Spleen (tissue), 11 donors: ENCODE data around the gene COBL. TPM values are rescaled to one million over a fixed set of nuclear protein-coding genes. Genes with fewer than 3 reads are reported as not detected.

ENCODE experiments used
- DNase-seq: peaks from one replicate; pipeline ENCODE4 v3.0.0-alpha.2; 2020
- H3K27ac ChIP-seq, 8 donors: fragments of 200-600 bp; sonication (generic) in 7 of 8; 1 replicate in 4 of 8; 2 replicates in 4 of 8; pipeline versions ENCODE4 v1.5.0 to v1.8.0; 2016 to 2021; ENCODE audit warnings: inconsistent platforms in 4 of 8, mild to moderate bottlenecking in 4 of 8, moderate library complexity in 1 of 8
- H3K27me3 ChIP-seq, 7 donors: fragments of 200-600 bp; sonication (generic) in 6 of 7; replicated peaks in 1 of 7; 1 replicate in 4 of 7; 2 replicates in 3 of 7; pipeline versions ENCODE4 v1.5.0 to v1.8.0; 2016 to 2021; ENCODE audit warnings: inconsistent platforms in 3 of 7, mild to moderate bottlenecking in 1 of 7
- H3K36me3 ChIP-seq, 6 donors: fragments of 200-600 bp; sonication (generic) in 5 of 6; 1 replicate in 4 of 6; 2 replicates in 2 of 6; pipeline versions ENCODE4 v1.5.0 to v1.8.0; 2016 to 2021; ENCODE audit warnings: inconsistent platforms in 2 of 6
- H3K4me1 ChIP-seq, 6 donors: fragments of 200-600 bp; sonication (generic) in 5 of 6; 1 replicate in 3 of 6; 2 replicates in 3 of 6; pipeline versions ENCODE4 v1.5.0 to v1.8.0; 2016 to 2021; ENCODE audit warnings: inconsistent platforms in 3 of 6
- H3K4me3 ChIP-seq, 8 donors: fragments of 200-600 bp; sonication (generic) in 7 of 8; 1 replicate in 4 of 8; 2 replicates in 4 of 8; pipeline versions ENCODE4 v1.5.0 to v1.8.0; 2016 to 2021; ENCODE audit warnings: inconsistent platforms in 4 of 8, mild to moderate bottlenecking in 4 of 8, moderate library complexity in 2 of 8
- H3K9me3 ChIP-seq, 8 donors: fragments of 200-600 bp; sonication (generic) in 7 of 8; 1 replicate in 4 of 8; 2 replicates in 4 of 8; pipeline versions ENCODE4 v1.5.0 to v1.8.0; 2016 to 2021; ENCODE audit warnings: inconsistent platforms in 4 of 8
- POLR2A ChIP-seq, 3 donors: fragments of 450-650 bp; IDR thresholded peaks; one replicate each; pipeline ENCODE4 v1.5.1; 2017; ENCODE audit warnings: antibody characterized with exemption in 3 of 3, mild to moderate bottlenecking in 1 of 3
- POLR2AphosphoS5 ChIP-seq, 3 donors: sonication (generic); formaldehyde crosslinking; IDR thresholded peaks; one replicate each; pipeline ENCODE4 v1.5.1; 2017; ENCODE audit warnings: antibody characterized with exemption in 3 of 3
- WGBS, 5 donors: extraction: QIAGEN DNeasy Blood & Tissue Kit in 3 of 5; methylation state at CpG; one replicate each; pipeline versions ENCODE4 v1.1.5 to v1.1.7; 2013 to 2018; 5-methylcytosine and 5-hydroxymethylcytosine counted together
- intact Hi-C: fragments of 100-400 bp; cut with DNase I; formaldehyde crosslinking; loops from one replicate; pipeline ENCODE4 v1.15.0; 2023; ENCODE audit warnings: low total_unique reads
- polyA plus RNA-seq, 3 donors: library from polyadenylated mRNA; stranded (reverse); fragments of 200-250 nt; gene quantifications; one replicate each; pipeline ENCODE4 v1.2.1, GENCODE V29; 2013
- total RNA-seq, 7 donors: library from RNA; depleted of rRNA in 3 of 7; stranded (reverse); fragments of >200 nt in 3 of 7; fragmentation: NEBNext Ultra II Directional in 4 of 7; extraction: Animal tissue kit (Norgen Biotek cat#: 25700) in 4 of 7; gene quantifications; one replicate each; pipeline versions ENCODE4 v1.1.0 to v1.2.1, GENCODE V29; 2016 to 2021
- TF ChIP-seq, protein P1 (sequence below), 11 experiments: fragments of 200-600 bp in 7 of 11; fragments of 450-650 bp in 4 of 11; sonication (generic) in 4 of 11; IDR thresholded peaks in 8 of 11; conservative IDR thresholded peaks in 3 of 11; 1 replicate in 7 of 11; 2 replicates in 4 of 11; pipeline versions ENCODE4 v1.4.0 to v1.8.0; 2016 to 2021; ENCODE audit warnings: antibody characterized with exemption in 11 of 11, inconsistent platforms in 4 of 11, mild to moderate bottlenecking in 1 of 11
- donor health status: healthy with polysubstance abuse.
- donor health status: DM: no; HTN: no; CAD: no; lungs with moderate emphysema.
- donor health status: DM: no; HTN: no; CAD: no.
- donor health status: Bipolar disorder and iron deficiency.
- donor health status: healthy.
- donor health status: DM: no; HTN: no; CAD: no.
- donor health status: DM: yes; HTN: yes; CAD: no.

Gene COBL
- total and polyA plus RNA-seq, 10 donors: 0.09 to 0.80 (median 0.57) TPM; not detected in 1

DNA sequence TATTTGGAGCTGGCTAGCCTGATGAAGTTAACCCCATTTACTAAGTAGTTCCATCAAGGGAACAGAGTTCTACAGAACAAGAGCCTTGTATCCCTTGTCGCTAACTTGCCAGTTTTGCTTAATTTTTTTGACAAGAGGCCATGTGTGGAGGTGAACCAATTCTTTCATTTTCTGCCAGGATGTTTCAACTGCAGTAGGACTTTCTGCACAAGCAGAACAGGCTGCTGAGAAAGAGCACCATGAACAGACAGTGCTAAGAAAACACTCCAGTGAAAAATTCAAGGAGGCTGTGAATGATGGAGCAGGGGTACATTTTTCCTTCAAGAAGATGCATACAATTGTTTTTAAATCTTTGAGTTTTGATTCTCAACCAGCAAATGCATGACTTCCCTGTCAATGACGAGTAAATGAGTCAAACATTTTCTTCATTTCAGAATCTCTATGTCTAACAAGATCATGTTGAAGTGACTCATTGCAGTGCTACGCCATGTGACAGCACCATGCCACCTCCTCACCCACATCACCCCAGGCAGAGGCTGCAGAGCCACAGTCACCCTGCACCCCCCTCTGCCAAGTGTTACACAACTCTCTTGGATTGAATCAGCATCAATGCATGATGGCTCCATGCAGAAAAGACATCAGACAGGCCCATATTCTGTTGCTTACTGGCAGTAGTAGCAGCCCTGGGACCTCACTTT lies 193.1 kb downstream of the COBL start:
- no peak overlapping the region for H3K4me3 ChIP-seq
- H3K27me3 ChIP-seq: no peaks in the 10 kb centered on the region
- TF ChIP-seq POLR2A (IDR thresholded peaks at IDR 0.05) (no peak), POLR2AphosphoS5 (IDR thresholded peaks at IDR 0.05) (no peak)
- TF ChIP-seq, protein P1, sequence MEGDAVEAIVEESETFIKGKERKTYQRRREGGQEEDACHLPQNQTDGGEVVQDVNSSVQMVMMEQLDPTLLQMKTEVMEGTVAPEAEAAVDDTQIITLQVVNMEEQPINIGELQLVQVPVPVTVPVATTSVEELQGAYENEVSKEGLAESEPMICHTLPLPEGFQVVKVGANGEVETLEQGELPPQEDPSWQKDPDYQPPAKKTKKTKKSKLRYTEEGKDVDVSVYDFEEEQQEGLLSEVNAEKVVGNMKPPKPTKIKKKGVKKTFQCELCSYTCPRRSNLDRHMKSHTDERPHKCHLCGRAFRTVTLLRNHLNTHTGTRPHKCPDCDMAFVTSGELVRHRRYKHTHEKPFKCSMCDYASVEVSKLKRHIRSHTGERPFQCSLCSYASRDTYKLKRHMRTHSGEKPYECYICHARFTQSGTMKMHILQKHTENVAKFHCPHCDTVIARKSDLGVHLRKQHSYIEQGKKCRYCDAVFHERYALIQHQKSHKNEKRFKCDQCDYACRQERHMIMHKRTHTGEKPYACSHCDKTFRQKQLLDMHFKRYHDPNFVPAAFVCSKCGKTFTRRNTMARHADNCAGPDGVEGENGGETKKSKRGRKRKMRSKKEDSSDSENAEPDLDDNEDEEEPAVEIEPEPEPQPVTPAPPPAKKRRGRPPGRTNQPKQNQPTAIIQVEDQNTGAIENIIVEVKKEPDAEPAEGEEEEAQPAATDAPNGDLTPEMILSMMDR (IDR thresholded peaks at IDR 0.05 in 8 of 11, conservative IDR thresholded peaks at IDR 0.05 in 3 of 11): no peak
- peaks cover 0 to 17% (median 10%) of the 10 kb centered on the region in 6 donors for H3K4me1 ChIP-seq
- H3K9me3 ChIP-seq: no peaks in the 10 kb centered on the region
- 52 to 74% (median 64%) methylated on average over 3 of the region's 3 CpGs for WGBS, 5 donors
- no peak for DNase-seq
- no peak overlapping the region for H3K27ac ChIP-seq
- no peaks in the 10 kb centered on the region for H3K36me3 ChIP-seq
- intact Hi-C loops: no loop called here

DNA sequence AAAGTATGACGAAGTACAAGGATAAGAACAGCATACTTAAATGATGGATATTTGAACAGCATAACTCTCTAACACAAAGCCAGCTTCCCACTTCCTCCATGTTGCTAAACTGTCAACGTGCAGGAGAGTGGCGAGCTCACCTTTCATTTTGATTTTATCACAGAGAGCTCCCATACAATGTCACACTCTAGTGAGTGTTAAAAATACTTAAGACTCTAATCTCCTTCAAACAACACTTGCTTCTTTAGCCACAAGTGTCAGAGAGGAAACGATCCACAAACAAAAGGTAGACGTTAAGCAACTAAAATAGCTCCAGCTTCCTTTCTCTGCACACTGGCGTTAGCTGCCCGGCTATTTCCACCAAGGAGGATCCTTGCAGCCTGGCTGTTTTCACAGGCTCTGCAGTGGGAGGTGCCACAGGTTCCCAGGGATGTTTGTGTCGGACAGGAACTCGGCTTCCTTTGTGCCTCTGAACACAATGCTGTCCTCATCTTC lies 194.6 kb downstream of the COBL start:
- TF ChIP-seq POLR2AphosphoS5 (IDR thresholded peaks at IDR 0.05) (peak in 2 of 3 donors; percentile 60 to 68), POLR2A (IDR thresholded peaks at IDR 0.05) (peak in 1 of 3 donors; percentile 8)
- TF ChIP-seq, protein P1 (IDR thresholded peaks at IDR 0.05 in 8 of 11, conservative IDR thresholded peaks at IDR 0.05 in 3 of 11): peak in 1 of 11 experiments; percentile 21
- 2 to 8% (median 6%) methylated on average over 9 of the region's 9 CpGs for WGBS, 5 donors
- Histone ChIP-seq H3K4me3 (peak overlapping the region in 1 of 8 donors; percentile 12), H3K36me3 (no peaks in the 10 kb centered on the region), H3K27me3 (no peaks in the 10 kb centered on the region), H3K4me1 (peaks cover 0 to 17% (median 10%) of the 10 kb centered on the region in 6 donors), H3K9me3 (no peaks in the 10 kb centered on the region), H3K27ac (peak overlapping the region in 5 of 8 donors; percentile 14 to 58 (median 22))
- DNase-seq: no peak
- intact Hi-C loops: no loop called here

DNA sequence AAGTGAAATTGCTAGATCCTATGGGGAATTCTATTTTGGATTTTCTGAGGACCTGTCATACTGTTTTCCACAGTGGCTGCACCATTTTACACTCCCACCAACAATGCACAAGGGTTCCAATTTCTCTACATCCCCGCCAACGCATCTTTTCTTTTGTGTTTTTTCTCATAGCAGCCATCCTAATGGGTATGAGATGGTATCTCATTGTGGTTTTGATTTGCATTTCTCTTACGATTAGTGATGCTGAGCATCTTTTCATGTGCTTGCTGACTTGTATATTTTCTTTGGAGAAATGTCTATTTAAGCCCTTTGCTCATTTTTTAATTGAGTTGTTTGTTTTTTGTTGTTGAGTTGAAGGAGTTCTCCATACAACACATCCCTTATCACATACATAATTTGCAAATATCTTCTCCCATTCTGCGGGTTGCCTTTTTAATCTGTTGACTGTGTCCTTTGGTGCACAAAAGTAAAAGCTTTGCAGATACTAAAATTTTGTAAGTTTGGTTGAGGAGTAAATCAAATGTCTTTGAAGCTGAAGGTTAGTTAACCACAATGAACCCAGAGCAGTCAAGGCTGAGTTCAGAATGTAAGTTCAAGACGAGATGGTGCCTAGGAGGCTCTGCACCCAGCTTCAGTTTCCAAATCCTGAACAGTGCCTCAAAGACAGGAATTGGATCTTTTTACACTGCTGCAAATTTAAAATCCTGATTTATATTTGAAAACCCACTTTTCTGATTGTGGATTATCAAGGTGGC lies 195.4 kb downstream of the COBL start:
- H3K27me3 ChIP-seq: no peaks in the 10 kb centered on the region
- no peaks in the 10 kb centered on the region for H3K36me3 ChIP-seq
- DNase-seq: no peak
- TF ChIP-seq POLR2A (IDR thresholded peaks at IDR 0.05) (no peak), POLR2AphosphoS5 (IDR thresholded peaks at IDR 0.05) (no peak)
- TF ChIP-seq, protein P1 (IDR thresholded peaks at IDR 0.05 in 8 of 11, conservative IDR thresholded peaks at IDR 0.05 in 3 of 11): no peak
- peak overlapping the region in 4 of 8 donors; percentile 15 to 58 (median 29) for H3K27ac ChIP-seq
- H3K4me1 ChIP-seq: peaks cover 0 to 17% (median 10%) of the 10 kb centered on the region in 6 donors
- intact Hi-C loops: no loop called here
- H3K9me3 ChIP-seq: peaks cover 0 to 5% (median 1%) of the 10 kb centered on the region in 8 donors
- no peak overlapping the region for H3K4me3 ChIP-seq
- 65 to 77% (median 67%) methylated on average over 5 of the region's 5 CpGs for WGBS, 5 donors

DNA sequence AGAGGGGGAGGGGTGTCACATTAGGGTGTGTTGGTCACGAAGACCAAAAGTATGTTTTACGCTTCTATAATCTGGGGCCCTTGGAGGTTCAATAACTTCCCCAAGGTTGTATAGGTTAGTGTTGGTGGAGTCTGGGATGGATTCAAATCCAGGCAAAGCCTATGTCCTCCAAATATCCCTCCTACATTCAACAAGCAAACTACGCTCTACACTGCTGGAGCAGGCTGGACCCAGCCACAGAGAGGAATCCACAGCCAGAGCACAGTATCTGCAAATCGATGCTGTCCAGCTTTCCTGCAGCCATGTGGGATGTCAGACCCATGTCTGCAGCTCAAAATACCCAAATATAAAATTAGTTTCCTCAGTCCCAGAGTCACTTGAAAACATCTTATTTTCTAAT lies 198.0 kb downstream of the COBL start:
- no peak overlapping the region for H3K4me3 ChIP-seq
- peaks cover 0 to 17% (median 10%) of the 10 kb centered on the region in 6 donors for H3K4me1 ChIP-seq
- no peaks in the 10 kb centered on the region for H3K36me3 ChIP-seq
- no peak for DNase-seq
- TF ChIP-seq, protein P1 (IDR thresholded peaks at IDR 0.05 in 8 of 11, conservative IDR thresholded peaks at IDR 0.05 in 3 of 11): no peak
- TF ChIP-seq POLR2AphosphoS5 (IDR thresholded peaks at IDR 0.05) (no peak), POLR2A (IDR thresholded peaks at IDR 0.05) (no peak)
- no peaks in the 10 kb centered on the region for H3K27me3 ChIP-seq
- H3K9me3 ChIP-seq: peaks cover 0 to 13% (median 9%) of the 10 kb centered on the region in 8 donors
- H3K27ac ChIP-seq: no peak overlapping the region
- 84 to 95% (median 86%) methylated on average over 4 of the region's 4 CpGs for WGBS, 5 donors
- intact Hi-C loops: no loop called here
